Liver (tissue), 9 donors: ENCODE measurements around the gene AMOTL1. TPM values are rescaled to one million over a fixed set of nuclear protein-coding genes. Genes with fewer than 3 reads are reported as not detected.

Source experiments
- DNase-seq: peaks from one replicate; pipeline ENCODE4 v3.0.0-alpha.2; 2017; ENCODE audit warnings: low spot score
- H3K27ac ChIP-seq, 2 donors: one replicate each; pipeline ENCODE4 v1.7.0; 2013; ENCODE audit warnings: inconsistent platforms in 2 of 2, low read length in 2 of 2, control low read depth in 1 of 2, low read depth in 1 of 2, mild to moderate bottlenecking in 1 of 2
- H3K27me3 ChIP-seq, 4 donors: one replicate each; pipeline versions ENCODE4 v1.6.1 to v1.7.0; 2013; ENCODE audit warnings: low read length in 3 of 4, inconsistent platforms in 1 of 4, mild to moderate bottlenecking in 1 of 4, moderate library complexity in 1 of 4; ENCODE audit not compliant: control insufficient read depth in 4 of 4, insufficient read depth in 4 of 4
- H3K36me3 ChIP-seq, 4 donors: one replicate each; pipeline versions ENCODE4 v1.6.1 to v1.7.0; 2013; ENCODE audit warnings: low read length in 3 of 4, mild to moderate bottlenecking in 3 of 4, low read depth in 1 of 4, moderate library complexity in 1 of 4; ENCODE audit not compliant: control insufficient read depth in 4 of 4, insufficient read depth in 3 of 4
- H3K4me1 ChIP-seq, 4 donors: one replicate each; pipeline versions ENCODE4 v1.6.1 to v1.7.0; 2013; ENCODE audit warnings: low read length in 3 of 4, mild to moderate bottlenecking in 3 of 4, moderate library complexity in 1 of 4; ENCODE audit not compliant: control insufficient read depth in 4 of 4, insufficient read depth in 4 of 4
- H3K4me3 ChIP-seq, 3 donors: one replicate each; pipeline versions ENCODE4 v1.6.1 to v1.7.0; 2013; ENCODE audit warnings: low read length in 3 of 3, control low read depth in 1 of 3, low read depth in 1 of 3, mild to moderate bottlenecking in 1 of 3
- H3K9ac ChIP-seq, 2 donors: one replicate each; pipeline ENCODE4 v1.7.0; 2013; ENCODE audit warnings: low read length in 2 of 2, mild to moderate bottlenecking in 2 of 2, moderate library complexity in 2 of 2, control low read depth in 1 of 2, low read depth in 1 of 2
- H3K9me3 ChIP-seq, 4 donors: one replicate each; pipeline versions ENCODE4 v1.6.1 to v1.7.0; 2013; ENCODE audit warnings: low read length in 3 of 4; ENCODE audit not compliant: control insufficient read depth in 4 of 4
- EGR1 ChIP-seq, 2 donors: IDR thresholded peaks; 2 replicates each; pipeline ENCODE4 v1.6.1; 2016 to 2018; ENCODE audit warnings: antibody characterized with exemption in 2 of 2, low read depth in 2 of 2
- FOXA1 ChIP-seq: IDR thresholded peaks from 2 replicates; pipeline ENCODE4 v1.6.1; 2016; ENCODE audit warnings: antibody characterized with exemption
- FOXA2 ChIP-seq: IDR thresholded peaks from 2 replicates; pipeline ENCODE4 v1.6.1; 2016; ENCODE audit warnings: antibody characterized with exemption
- GABPA ChIP-seq, 2 donors: IDR thresholded peaks in 1 of 2; conservative IDR thresholded peaks in 1 of 2; 2 replicates each; pipeline ENCODE4 v1.6.1; 2016; ENCODE audit warnings: antibody characterized with exemption in 2 of 2, mild to moderate bottlenecking in 1 of 2, moderate library complexity in 1 of 2
- HNF4A ChIP-seq, 2 donors: conservative IDR thresholded peaks; 2 replicates each; pipeline ENCODE4 v1.6.1; 2016; ENCODE audit warnings: antibody characterized with exemption in 2 of 2, mild to moderate bottlenecking in 2 of 2
- HNF4G ChIP-seq: IDR thresholded peaks from 2 replicates; pipeline ENCODE4 v1.6.1; 2016; ENCODE audit warnings: antibody characterized with exemption
- JUND ChIP-seq, 2 donors: IDR thresholded peaks; 2 replicates each; pipeline ENCODE4 v1.6.1; 2016; ENCODE audit warnings: antibody characterized with exemption in 2 of 2
- NR2F2 ChIP-seq: IDR thresholded peaks from 2 replicates; pipeline ENCODE4 v1.6.1; 2016; ENCODE audit warnings: antibody characterized with exemption
- RAD21 ChIP-seq, 2 donors: IDR thresholded peaks; 2 replicates each; pipeline ENCODE4 v1.6.1; 2016; ENCODE audit warnings: antibody characterized with exemption in 2 of 2, mild to moderate bottlenecking in 2 of 2
- RXRA ChIP-seq, 2 donors: IDR thresholded peaks; 2 replicates each; pipeline ENCODE4 v1.6.1; 2017 to 2018; ENCODE audit warnings: antibody characterized with exemption in 2 of 2, mild to moderate bottlenecking in 1 of 2
- SP1 ChIP-seq: IDR thresholded peaks from 2 replicates; pipeline ENCODE4 v1.6.1; 2018; ENCODE audit warnings: antibody characterized with exemption, mild to moderate bottlenecking
- TAF1 ChIP-seq: conservative IDR thresholded peaks from 2 replicates; pipeline ENCODE4 v1.6.1; 2016; ENCODE audit warnings: antibody characterized with exemption, mild to moderate bottlenecking
- YY1 ChIP-seq: IDR thresholded peaks from 2 replicates; pipeline ENCODE4 v1.6.1; 2016; ENCODE audit warnings: antibody characterized with exemption, mild to moderate bottlenecking
- ZBTB33 ChIP-seq: IDR thresholded peaks from 2 replicates; pipeline ENCODE4 v1.6.1; 2016; ENCODE audit warnings: antibody characterized with exemption
- polyA plus RNA-seq, 2 donors: library from polyadenylated mRNA; stranded (reverse) in 1 of 2; unstranded in 1 of 2; fragments of 200-250 nt in 1 of 2; fragments of >200 nt in 1 of 2; fragmentation: Nextera tagmentation in 1 of 2; extraction: Ambion mirVana in 1 of 2; gene quantifications; one replicate each; pipeline versions ENCODE4 v1.2.1 to v1.2.3, GENCODE V29; 2013 to 2015
- total RNA-seq, 2 donors: library from RNA; depleted of rRNA; stranded (reverse); fragments of >200 nt; gene quantifications; one replicate each; pipeline ENCODE4 v1.2.3, GENCODE V29; 2014
- TF ChIP-seq, protein P1 (sequence below): fragments of 150-350 bp; IDR thresholded peaks from 2 replicates; pipeline ENCODE4 v1.5.1; 2017; ENCODE audit warnings: improper control_type of control experiment, low read depth, low read length; ENCODE audit not compliant: missing input control
- TF ChIP-seq, protein P2 (sequence below): IDR thresholded peaks from 2 replicates; pipeline ENCODE4 v1.6.1; 2016; ENCODE audit warnings: antibody characterized with exemption, mild to moderate bottlenecking
- TF ChIP-seq, protein P3 (sequence below): IDR thresholded peaks from 2 replicates; pipeline ENCODE4 v1.6.1; 2016; ENCODE audit warnings: antibody characterized with exemption
- TF ChIP-seq, protein P4 (sequence below): IDR thresholded peaks from 2 replicates; pipeline ENCODE4 v1.6.1; 2016; ENCODE audit warnings: antibody characterized with exemption
- donor health status: healthy.
- donor health status: healthy.
- donor health status: healthy.
- donor health status: healthy.
- donor health status: healthy.

Gene AMOTL1
- total and polyA plus RNA-seq, 4 donors = 2.2 to 29.5 (median 7.2) TPM

DNA sequence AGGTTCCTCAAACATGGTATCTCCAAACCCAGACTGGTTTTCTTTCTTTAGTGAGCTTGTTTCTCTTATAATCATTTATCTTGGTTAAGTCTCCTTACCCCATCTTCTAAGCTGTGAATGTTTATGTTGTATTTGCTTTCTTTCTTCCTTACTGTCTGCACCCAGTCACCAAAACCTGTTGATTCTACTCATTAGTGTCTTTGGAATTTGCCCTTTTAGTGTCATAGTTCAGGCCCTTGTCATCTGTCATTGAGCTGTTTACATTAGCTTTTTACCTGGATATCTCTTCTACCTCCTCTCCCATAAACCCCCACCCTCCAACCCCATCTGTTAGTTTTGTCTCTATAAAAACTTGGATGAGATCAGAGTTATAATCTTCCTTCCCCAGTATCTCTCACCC is 59.9 kb downstream of the AMOTL1 start:
- peak; percentile 45 for TF ChIP-seq HNF4G
- no peak for TF ChIP-seq YY1
- TF ChIP-seq, protein P1, sequence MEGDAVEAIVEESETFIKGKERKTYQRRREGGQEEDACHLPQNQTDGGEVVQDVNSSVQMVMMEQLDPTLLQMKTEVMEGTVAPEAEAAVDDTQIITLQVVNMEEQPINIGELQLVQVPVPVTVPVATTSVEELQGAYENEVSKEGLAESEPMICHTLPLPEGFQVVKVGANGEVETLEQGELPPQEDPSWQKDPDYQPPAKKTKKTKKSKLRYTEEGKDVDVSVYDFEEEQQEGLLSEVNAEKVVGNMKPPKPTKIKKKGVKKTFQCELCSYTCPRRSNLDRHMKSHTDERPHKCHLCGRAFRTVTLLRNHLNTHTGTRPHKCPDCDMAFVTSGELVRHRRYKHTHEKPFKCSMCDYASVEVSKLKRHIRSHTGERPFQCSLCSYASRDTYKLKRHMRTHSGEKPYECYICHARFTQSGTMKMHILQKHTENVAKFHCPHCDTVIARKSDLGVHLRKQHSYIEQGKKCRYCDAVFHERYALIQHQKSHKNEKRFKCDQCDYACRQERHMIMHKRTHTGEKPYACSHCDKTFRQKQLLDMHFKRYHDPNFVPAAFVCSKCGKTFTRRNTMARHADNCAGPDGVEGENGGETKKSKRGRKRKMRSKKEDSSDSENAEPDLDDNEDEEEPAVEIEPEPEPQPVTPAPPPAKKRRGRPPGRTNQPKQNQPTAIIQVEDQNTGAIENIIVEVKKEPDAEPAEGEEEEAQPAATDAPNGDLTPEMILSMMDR = no peak
- no peak for TF ChIP-seq NR2F2
- no peak for TF ChIP-seq ZBTB33
- TF ChIP-seq, protein P2, sequence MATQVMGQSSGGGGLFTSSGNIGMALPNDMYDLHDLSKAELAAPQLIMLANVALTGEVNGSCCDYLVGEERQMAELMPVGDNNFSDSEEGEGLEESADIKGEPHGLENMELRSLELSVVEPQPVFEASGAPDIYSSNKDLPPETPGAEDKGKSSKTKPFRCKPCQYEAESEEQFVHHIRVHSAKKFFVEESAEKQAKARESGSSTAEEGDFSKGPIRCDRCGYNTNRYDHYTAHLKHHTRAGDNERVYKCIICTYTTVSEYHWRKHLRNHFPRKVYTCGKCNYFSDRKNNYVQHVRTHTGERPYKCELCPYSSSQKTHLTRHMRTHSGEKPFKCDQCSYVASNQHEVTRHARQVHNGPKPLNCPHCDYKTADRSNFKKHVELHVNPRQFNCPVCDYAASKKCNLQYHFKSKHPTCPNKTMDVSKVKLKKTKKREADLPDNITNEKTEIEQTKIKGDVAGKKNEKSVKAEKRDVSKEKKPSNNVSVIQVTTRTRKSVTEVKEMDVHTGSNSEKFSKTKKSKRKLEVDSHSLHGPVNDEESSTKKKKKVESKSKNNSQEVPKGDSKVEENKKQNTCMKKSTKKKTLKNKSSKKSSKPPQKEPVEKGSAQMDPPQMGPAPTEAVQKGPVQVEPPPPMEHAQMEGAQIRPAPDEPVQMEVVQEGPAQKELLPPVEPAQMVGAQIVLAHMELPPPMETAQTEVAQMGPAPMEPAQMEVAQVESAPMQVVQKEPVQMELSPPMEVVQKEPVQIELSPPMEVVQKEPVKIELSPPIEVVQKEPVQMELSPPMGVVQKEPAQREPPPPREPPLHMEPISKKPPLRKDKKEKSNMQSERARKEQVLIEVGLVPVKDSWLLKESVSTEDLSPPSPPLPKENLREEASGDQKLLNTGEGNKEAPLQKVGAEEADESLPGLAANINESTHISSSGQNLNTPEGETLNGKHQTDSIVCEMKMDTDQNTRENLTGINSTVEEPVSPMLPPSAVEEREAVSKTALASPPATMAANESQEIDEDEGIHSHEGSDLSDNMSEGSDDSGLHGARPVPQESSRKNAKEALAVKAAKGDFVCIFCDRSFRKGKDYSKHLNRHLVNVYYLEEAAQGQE = no peak
- peak; percentile 10 to 59 for TF ChIP-seq RXRA (IDR thresholded peaks at IDR 0.05)
- no peak for TF ChIP-seq TAF1
- TF ChIP-seq, protein P3, sequence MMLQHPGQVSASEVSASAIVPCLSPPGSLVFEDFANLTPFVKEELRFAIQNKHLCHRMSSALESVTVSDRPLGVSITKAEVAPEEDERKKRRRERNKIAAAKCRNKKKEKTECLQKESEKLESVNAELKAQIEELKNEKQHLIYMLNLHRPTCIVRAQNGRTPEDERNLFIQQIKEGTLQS = no peak
- TF ChIP-seq FOXA2 = peak; percentile 81
- TF ChIP-seq JUND (IDR thresholded peaks at IDR 0.05) = peak in 1 of 2 donors; percentile 49
- TF ChIP-seq FOXA1 = peak; percentile 64
- no peak for TF ChIP-seq EGR1 (IDR thresholded peaks at IDR 0.05; ENCODE audit: low read depth in 2 of 2)
- TF ChIP-seq, protein P4, sequence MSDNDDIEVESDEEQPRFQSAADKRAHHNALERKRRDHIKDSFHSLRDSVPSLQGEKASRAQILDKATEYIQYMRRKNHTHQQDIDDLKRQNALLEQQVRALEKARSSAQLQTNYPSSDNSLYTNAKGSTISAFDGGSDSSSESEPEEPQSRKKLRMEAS = no peak
- no peak for TF ChIP-seq GABPA (IDR thresholded peaks at IDR 0.05 in 1 of 2, conservative IDR thresholded peaks at IDR 0.05 in 1 of 2)
- peak; percentile 27 for TF ChIP-seq SP1
- TF ChIP-seq RAD21 (IDR thresholded peaks at IDR 0.05) = no peak
- TF ChIP-seq HNF4A (conservative IDR thresholded peaks at IDR 0.05) = peak; percentile 83 to 90
- H3K36me3 ChIP-seq = peaks cover 2 to 33% (median 19%) of the 10 kb centered on the region in 4 donors
- DNase-seq = no peak
- H3K9ac ChIP-seq = no peak overlapping the region
- no peaks in the 10 kb centered on the region for H3K9me3 ChIP-seq
- H3K27me3 ChIP-seq = no peaks in the 10 kb centered on the region
- H3K4me1 ChIP-seq = peaks cover 7 to 49% (median 45%) of the 10 kb centered on the region in 4 donors
- H3K4me3 ChIP-seq = no peak overlapping the region
- H3K27ac ChIP-seq = peak overlapping the region in 1 of 2 donors; percentile 32
